B cell (primary cell): ENCODE data around the gene NPIPA1. TPM values are rescaled to one million over a fixed set of nuclear protein-coding genes. Genes with fewer than 3 reads are reported as not detected.
"Not testable (repeated sequence)": the region's sequence is repeated elsewhere in the genome, so short reads cannot be mapped to it uniquely, and the experiment has no call there.

ENCODE experiments used
- ATAC-seq: fragments of 200-7000 bp; cut with Tn5 transposase; one replicate; pipeline ENCODE4 v1.10.0; 2021; ENCODE audit warnings: low read depth, mild to moderate bottlenecking, moderate number of reproducible peaks, moderate library complexity
- CTCF ChIA-PET: fragments of 350-600 bp; sonication (Branson Sonifier 250); formaldehyde crosslinking; loops from one replicate; lab custom pipeline; 2021; ENCODE audit warnings: antibody characterized with exemption, inconsistent platforms; lab: Charles Lee
- POLR2A ChIA-PET: fragments of 350-600 bp; sonication (Branson Sonifier 250); formaldehyde crosslinking; loops from one replicate; lab custom pipeline; 2021; ENCODE audit warnings: antibody characterized with exemption; lab: Charles Lee
- DNase-seq: peaks from one replicate; pipeline ENCODE4 v3.0.0; 2013
- H2AFZ ChIP-seq: 2 replicates; pipeline ENCODE4 v1.6.1; 2012; ENCODE audit warnings: mild to moderate bottlenecking, low read depth, low read length; ENCODE audit not compliant: insufficient read depth, poor library complexity, severe bottlenecking
- H3K27ac ChIP-seq, 2 donors: 1 replicate in 1 of 2; 2 replicates in 1 of 2; pipeline ENCODE4 v1.5.1; 2012 to 2013; ENCODE audit warnings: low read length in 2 of 2, mild to moderate bottlenecking in 2 of 2, moderate library complexity in 1 of 2
- H3K27me3 ChIP-seq, 4 experiments: fragments of 200-600 bp in 1 of 4; sonication (generic) in 1 of 4; replicated peaks in 1 of 4; 1 replicate in 2 of 4; 2 replicates in 2 of 4; pipeline versions ENCODE4 v1.6.1 to v1.7.0; 2013 to 2016; ENCODE audit warnings: low read length in 3 of 4, mild to moderate bottlenecking in 2 of 4, mixed read lengths in 1 of 4, moderate library complexity in 1 of 4; ENCODE audit not compliant: insufficient read depth in 4 of 4, control insufficient read depth in 3 of 4; ENCODE audit errors: control extremely low read depth in 1 of 4
- H3K36me3 ChIP-seq, 2 experiments: replicated peaks in 1 of 2; 1 replicate in 1 of 2; 2 replicates in 1 of 2; pipeline versions ENCODE4 v1.6.1 to v1.7.1; 2013; ENCODE audit warnings: low read length in 1 of 2; ENCODE audit not compliant: insufficient read depth in 2 of 2, control insufficient read depth in 1 of 2; ENCODE audit errors: control extremely low read depth in 1 of 2, extremely low read depth in 1 of 2
- H3K4me1 ChIP-seq, 2 donors: fragments of 200-600 bp in 1 of 2; sonication (generic) in 1 of 2; 1 replicate in 1 of 2; 2 replicates in 1 of 2; pipeline versions ENCODE4 v1.5.1 to v1.6.1; 2013 to 2017; ENCODE audit warnings: low read length in 2 of 2; ENCODE audit not compliant: control insufficient read depth in 2 of 2, insufficient read depth in 2 of 2
- H3K4me2 ChIP-seq: replicated peaks from 2 replicates; pipeline ENCODE3; 2012; ENCODE audit warnings: mild to moderate bottlenecking, low read depth, low read length; ENCODE audit not compliant: poor library complexity, severe bottlenecking
- H3K4me3 ChIP-seq, 5 experiments: fragments of 200-600 bp in 1 of 5; sonication (generic) in 1 of 5; 1 replicate in 3 of 5; 2 replicates in 2 of 5; pipeline versions ENCODE4 v1.5.1 to v1.7.0; 2011 to 2016; ENCODE audit warnings: low read length in 4 of 5, mild to moderate bottlenecking in 4 of 5, low read depth in 2 of 5, control low read depth in 1 of 5, moderate library complexity in 1 of 5; ENCODE audit not compliant: insufficient read depth in 1 of 5; ENCODE audit errors: control extremely low read depth in 1 of 5, extremely low read depth in 1 of 5
- H3K79me2 ChIP-seq: fragments of 200-600 bp; sonication (generic); one replicate; pipeline ENCODE4 v1.6.0; 2016; ENCODE audit warnings: low read length; ENCODE audit not compliant: control insufficient read depth, insufficient read depth
- H3K9ac ChIP-seq: fragments of 200-600 bp; sonication (generic); 2 replicates; pipeline ENCODE4 v1.6.1; 2017; ENCODE audit warnings: mild to moderate bottlenecking, low read length, moderate library complexity
- H3K9me3 ChIP-seq, 3 donors: one replicate each; pipeline versions ENCODE4 v1.6.1 to v1.7.1; 2013; ENCODE audit warnings: low read length in 2 of 3; ENCODE audit not compliant: control insufficient read depth in 2 of 3, insufficient read depth in 1 of 3; ENCODE audit errors: control extremely low read depth in 1 of 3
- H4K20me1 ChIP-seq: 2 replicates; pipeline ENCODE4 v1.6.0; 2012; ENCODE audit warnings: mild to moderate bottlenecking, low read length; ENCODE audit not compliant: insufficient read depth, control insufficient read depth, poor library complexity, severe bottlenecking
- H3K27ac Mint-ChIP-seq: one replicate; pipeline ENCODE4 v1.8.0; 2021; ENCODE audit warnings: mixed read lengths
- H3K27me3 Mint-ChIP-seq: one replicate; pipeline ENCODE4 v1.8.0; 2021; ENCODE audit warnings: mixed read lengths
- H3K4me1 Mint-ChIP-seq: one replicate; pipeline ENCODE4 v1.8.0; 2021; ENCODE audit warnings: mixed read lengths
- H3K4me3 Mint-ChIP-seq: one replicate; pipeline ENCODE4 v1.8.0; 2021; ENCODE audit warnings: mixed read lengths
- H3K9me3 Mint-ChIP-seq: one replicate; pipeline ENCODE4 v1.8.0; 2022; ENCODE audit warnings: mixed read lengths; ENCODE audit not compliant: insufficient read depth
- WGBS: methylation state at CpG from one replicate; pipeline ENCODE4 v1.1.5; 2013; ENCODE audit warnings: missing lambda C conversion rate; ENCODE audit not compliant: insufficient coverage; 5-methylcytosine and 5-hydroxymethylcytosine counted together
- intact Hi-C: fragments of 100-400 bp; cut with micrococcal nuclease; formaldehyde crosslinking; loops from one replicate; pipeline ENCODE4 v1.10.0; 2022
- polyA minus RNA-seq: library from RNA; depleted of rRNA, polyadenylated mRNA; stranded (reverse); fragments of >200 nt; gene quantifications from 2 replicates; pipeline ENCODE4 v1.2.3, GENCODE V29; 2012
- polyA plus RNA-seq: library from polyadenylated mRNA; depleted of rRNA; stranded (reverse); fragments of >200 nt; gene quantifications from 2 replicates; pipeline ENCODE4 v1.2.3, GENCODE V29; 2012
- total RNA-seq, 2 donors: library from RNA; stranded (reverse); fragments of 120-200 nt in 1 of 2; gene quantifications; 1 replicate in 1 of 2; 2 replicates in 1 of 2; pipeline versions ENCODE4 v1.2.3 to v1.2.4, GENCODE V29; 2013 to 2022

NPIPA1 gene
- total RNA-seq (170 and 171 TPM in 2 replicates), polyA plus RNA-seq (97.9 and 140 TPM in 2 replicates), polyA minus RNA-seq (20.1 and 66.3 TPM in 2 replicates)
- total RNA-seq (2013), result 53.8 TPM

GRCh38 chr16:14937143-14937542, at the start of gene NPIPA1:
Gene NPIPA1 (plus strand): TSS chr16:14937443. CDS start chr16:14937443, 0 bp downstream.
- H3K4me3 ChIP-seq, intact Hi-C loops, ATAC-seq, H3K9ac ChIP-seq, DNase-seq, CTCF ChIA-PET, H3K4me3 Mint-ChIP-seq, H2AFZ ChIP-seq, POLR2A ChIA-PET, H3K27ac Mint-ChIP-seq, H3K4me1 ChIP-seq, H3K27me3 Mint-ChIP-seq, H3K4me2 ChIP-seq, H4K20me1 ChIP-seq, H3K9me3 Mint-ChIP-seq, H3K79me2 ChIP-seq, H3K4me1 Mint-ChIP-seq, H3K9me3 ChIP-seq, H3K27me3 ChIP-seq, H3K27ac ChIP-seq, H3K36me3 ChIP-seq: not testable (repeated sequence)
- WGBS, result no CpG with 5 or more reads among the region's 4 CpGs

DNA sequence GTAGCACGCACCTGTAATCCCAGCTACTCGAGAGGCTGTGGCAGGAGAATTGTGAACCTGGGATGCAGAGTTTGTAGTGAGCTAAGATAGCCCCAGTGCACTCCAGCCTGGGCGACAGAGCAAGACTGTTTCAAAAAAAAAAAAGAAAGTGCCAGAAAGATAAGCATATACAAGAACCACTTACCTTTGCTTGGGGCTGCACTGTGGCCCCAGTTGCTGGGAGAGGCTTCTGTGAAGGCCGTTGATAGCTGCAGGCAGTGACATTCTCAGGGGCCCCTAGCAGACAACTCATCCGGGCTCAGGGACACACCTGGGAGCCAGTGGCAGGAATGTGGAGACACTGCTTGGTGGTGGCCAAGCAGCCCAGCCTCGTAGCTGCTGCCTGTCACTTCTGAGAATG, 45.1 kb upstream of the NPIPA1 start:
- H3K4me1 Mint-ChIP-seq, H3K27me3 ChIP-seq, H3K4me2 ChIP-seq, intact Hi-C loops, CTCF ChIA-PET, H3K4me3 Mint-ChIP-seq, H3K27ac ChIP-seq, H3K27ac Mint-ChIP-seq, H3K4me1 ChIP-seq, H2AFZ ChIP-seq, DNase-seq, H3K9me3 ChIP-seq, H4K20me1 ChIP-seq, H3K27me3 Mint-ChIP-seq, H3K4me3 ChIP-seq, H3K9ac ChIP-seq, H3K36me3 ChIP-seq, ATAC-seq, H3K79me2 ChIP-seq, POLR2A ChIA-PET, H3K9me3 Mint-ChIP-seq: not testable (repeated sequence)
- no CpG with 5 or more reads among the region's 6 CpGs for WGBS

GRCh38 chr16:14895382-14895781, 41.9 kb upstream of the NPIPA1 start:
- H3K9me3 ChIP-seq, H3K4me1 ChIP-seq, H3K27me3 Mint-ChIP-seq, H3K79me2 ChIP-seq, ATAC-seq, CTCF ChIA-PET, H4K20me1 ChIP-seq, H3K9me3 Mint-ChIP-seq, H3K27ac ChIP-seq, H3K4me1 Mint-ChIP-seq, H3K9ac ChIP-seq, H3K27me3 ChIP-seq, H3K4me3 Mint-ChIP-seq, POLR2A ChIA-PET, H3K4me3 ChIP-seq, H3K27ac Mint-ChIP-seq, H2AFZ ChIP-seq, H3K4me2 ChIP-seq, H3K36me3 ChIP-seq, intact Hi-C loops, DNase-seq: not testable (repeated sequence)
- 87% methylated on average over 6 of the region's 14 CpGs for WGBS

DNA sequence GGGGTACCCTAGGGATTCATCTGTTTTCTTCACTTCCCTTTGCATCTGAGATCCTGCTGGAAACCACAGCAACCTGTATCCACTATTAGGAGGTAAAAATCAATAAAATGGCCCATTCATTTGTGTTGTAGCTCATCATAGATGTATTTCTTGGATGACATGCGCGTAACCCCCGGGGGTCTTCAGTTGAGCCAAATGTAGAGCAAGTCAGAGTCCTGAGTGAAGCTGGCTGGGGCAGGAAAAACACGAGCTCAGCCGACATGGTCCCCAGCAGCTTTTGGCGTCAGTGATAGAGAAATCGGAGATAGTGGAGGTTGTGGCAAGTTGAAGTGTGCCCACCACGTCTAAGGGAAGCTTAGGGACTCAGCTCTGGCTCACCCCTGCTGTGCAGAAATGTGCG, 41.2 kb upstream of the NPIPA1 start:
- intact Hi-C loops, H2AFZ ChIP-seq, H3K9me3 Mint-ChIP-seq, POLR2A ChIA-PET, H3K4me3 ChIP-seq, H3K27me3 Mint-ChIP-seq, H3K4me1 Mint-ChIP-seq, H4K20me1 ChIP-seq, H3K4me1 ChIP-seq, H3K9me3 ChIP-seq, H3K79me2 ChIP-seq, H3K4me3 Mint-ChIP-seq, H3K9ac ChIP-seq, H3K27ac Mint-ChIP-seq, H3K27me3 ChIP-seq, H3K27ac ChIP-seq, ATAC-seq, H3K4me2 ChIP-seq, CTCF ChIA-PET, H3K36me3 ChIP-seq: not testable (repeated sequence)
- DNase-seq, result peak; percentile 3
- WGBS, result 100% methylated on average over 3 of the region's 9 CpGs
